ENCODE measurements around the gene SLC35E4.
"Not testable (repeated sequence)": the region's sequence is repeated elsewhere in the genome, so short reads cannot be mapped to it uniquely, and the experiment has no call there.

SLC35E4 gene, protein sequence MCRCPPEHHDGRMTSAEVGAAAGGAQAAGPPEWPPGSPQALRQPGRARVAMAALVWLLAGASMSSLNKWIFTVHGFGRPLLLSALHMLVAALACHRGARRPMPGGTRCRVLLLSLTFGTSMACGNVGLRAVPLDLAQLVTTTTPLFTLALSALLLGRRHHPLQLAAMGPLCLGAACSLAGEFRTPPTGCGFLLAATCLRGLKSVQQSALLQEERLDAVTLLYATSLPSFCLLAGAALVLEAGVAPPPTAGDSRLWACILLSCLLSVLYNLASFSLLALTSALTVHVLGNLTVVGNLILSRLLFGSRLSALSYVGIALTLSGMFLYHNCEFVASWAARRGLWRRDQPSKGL

DNA sequence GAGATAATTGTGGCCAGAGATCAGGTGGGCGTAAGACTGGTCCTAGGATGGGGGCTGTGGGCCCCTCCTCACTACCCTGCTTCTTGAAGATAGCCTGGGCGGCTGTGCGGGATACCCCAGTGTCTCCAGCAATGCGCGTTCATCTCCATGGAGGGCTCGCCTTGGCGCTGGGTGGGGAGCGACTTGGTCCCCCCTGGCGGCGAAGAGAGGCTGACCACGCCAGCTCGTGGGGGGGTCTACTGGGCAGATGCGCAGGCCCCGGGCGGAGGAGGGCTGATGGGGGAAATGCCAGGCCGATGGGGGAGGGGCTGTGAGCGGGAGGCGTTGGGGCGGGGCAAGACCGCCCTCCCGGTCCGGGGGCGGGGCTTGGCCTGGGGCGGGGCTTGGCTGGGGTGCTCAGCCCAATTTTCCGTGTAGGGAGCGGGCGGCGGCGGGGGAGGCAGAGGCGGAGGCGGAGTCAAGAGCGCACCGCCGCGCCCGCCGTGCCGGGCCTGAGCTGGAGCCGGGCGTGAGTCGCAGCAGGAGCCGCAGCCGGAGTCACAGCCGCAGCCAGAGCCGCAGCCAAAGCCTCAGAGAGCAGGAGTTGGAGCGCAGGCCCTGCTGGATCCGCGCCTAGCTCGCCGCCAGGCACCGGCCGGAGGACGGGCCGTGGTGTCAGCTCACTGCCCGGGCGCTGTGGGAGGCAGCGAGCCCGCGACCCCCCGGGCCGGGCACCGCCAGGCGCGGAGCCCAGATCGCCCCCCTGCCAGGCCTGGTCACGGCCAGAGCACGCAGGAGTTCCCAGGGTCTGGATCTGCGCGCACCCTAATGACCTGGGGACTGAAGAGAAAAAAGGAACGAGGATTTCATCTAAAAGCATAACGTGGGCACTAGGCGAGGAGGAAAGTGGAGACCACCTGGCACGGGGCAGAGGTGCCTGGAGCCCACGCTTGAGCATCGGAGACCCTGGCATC, at the start of gene SLC35E4:
Gene SLC35E4, plus strand, starts transcription at position 509 of the 953 bp plus-strand sequence. CDS start 670 bp downstream, outside the sequence.
- TF ChIP-seq, protein P1, sequence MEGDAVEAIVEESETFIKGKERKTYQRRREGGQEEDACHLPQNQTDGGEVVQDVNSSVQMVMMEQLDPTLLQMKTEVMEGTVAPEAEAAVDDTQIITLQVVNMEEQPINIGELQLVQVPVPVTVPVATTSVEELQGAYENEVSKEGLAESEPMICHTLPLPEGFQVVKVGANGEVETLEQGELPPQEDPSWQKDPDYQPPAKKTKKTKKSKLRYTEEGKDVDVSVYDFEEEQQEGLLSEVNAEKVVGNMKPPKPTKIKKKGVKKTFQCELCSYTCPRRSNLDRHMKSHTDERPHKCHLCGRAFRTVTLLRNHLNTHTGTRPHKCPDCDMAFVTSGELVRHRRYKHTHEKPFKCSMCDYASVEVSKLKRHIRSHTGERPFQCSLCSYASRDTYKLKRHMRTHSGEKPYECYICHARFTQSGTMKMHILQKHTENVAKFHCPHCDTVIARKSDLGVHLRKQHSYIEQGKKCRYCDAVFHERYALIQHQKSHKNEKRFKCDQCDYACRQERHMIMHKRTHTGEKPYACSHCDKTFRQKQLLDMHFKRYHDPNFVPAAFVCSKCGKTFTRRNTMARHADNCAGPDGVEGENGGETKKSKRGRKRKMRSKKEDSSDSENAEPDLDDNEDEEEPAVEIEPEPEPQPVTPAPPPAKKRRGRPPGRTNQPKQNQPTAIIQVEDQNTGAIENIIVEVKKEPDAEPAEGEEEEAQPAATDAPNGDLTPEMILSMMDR (conservative IDR thresholded peaks at IDR 0.05; ENCODE audit: low read depth, low read length) = no peak
- DNase-seq (ENCODE audit: low read depth) = no peak
- peak within 1 kb of the TSS; percentile 64 for H3K4me3 ChIP-seq (ENCODE audit: low read length)

DNA sequence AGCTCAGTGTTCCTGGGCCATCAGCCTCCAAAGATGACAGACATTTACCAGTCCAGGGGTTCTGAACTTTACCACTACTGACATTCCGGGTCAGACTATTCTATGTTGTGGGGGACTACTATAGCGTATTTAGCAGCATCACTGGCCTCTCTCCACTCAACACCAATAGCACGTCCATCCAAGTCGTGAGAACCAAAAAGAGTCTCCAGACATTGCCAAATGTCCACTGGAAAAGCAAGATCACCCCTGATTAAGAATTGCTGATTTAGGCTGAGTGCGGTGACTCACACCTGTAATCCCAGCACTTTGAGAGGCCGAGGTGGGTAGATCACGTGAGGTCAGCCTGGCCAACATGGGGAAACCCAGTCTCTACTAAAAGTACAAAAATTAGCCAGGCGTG, 49.2 kb upstream of the SLC35E4 start:
- TF ChIP-seq, protein P1 (conservative IDR thresholded peaks at IDR 0.05; ENCODE audit: low read depth, low read length) = no peak
- DNase-seq (ENCODE audit: low read depth) = no peak
- H3K4me3 ChIP-seq (ENCODE audit: low read length) = no peak overlapping the region

DNA sequence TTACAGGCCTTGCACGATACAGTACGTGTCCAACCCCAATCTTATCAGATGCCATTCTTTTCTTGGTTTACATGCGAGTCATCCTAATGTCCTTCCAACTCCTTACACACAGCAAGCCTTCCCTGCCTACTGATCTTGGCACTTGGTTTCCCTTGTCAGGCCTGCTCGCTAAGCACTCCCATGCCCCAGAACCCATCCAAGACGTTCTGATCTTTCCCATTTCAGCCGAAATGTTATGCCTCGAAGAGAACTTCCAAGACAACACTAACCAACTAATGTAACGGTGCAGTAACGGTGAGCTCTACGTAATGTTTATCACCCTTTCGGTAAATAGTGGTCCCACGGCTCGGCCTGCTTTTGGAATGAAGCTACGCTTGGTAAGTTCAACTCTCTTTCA, 44.4 kb upstream of the SLC35E4 start:
- H3K4me3 ChIP-seq (ENCODE audit: low read length) = peak overlapping the region; percentile 84
- DNase-seq (ENCODE audit: low read depth) = no peak
- TF ChIP-seq, protein P1 (conservative IDR thresholded peaks at IDR 0.05; ENCODE audit: low read depth, low read length) = no peak

DNA sequence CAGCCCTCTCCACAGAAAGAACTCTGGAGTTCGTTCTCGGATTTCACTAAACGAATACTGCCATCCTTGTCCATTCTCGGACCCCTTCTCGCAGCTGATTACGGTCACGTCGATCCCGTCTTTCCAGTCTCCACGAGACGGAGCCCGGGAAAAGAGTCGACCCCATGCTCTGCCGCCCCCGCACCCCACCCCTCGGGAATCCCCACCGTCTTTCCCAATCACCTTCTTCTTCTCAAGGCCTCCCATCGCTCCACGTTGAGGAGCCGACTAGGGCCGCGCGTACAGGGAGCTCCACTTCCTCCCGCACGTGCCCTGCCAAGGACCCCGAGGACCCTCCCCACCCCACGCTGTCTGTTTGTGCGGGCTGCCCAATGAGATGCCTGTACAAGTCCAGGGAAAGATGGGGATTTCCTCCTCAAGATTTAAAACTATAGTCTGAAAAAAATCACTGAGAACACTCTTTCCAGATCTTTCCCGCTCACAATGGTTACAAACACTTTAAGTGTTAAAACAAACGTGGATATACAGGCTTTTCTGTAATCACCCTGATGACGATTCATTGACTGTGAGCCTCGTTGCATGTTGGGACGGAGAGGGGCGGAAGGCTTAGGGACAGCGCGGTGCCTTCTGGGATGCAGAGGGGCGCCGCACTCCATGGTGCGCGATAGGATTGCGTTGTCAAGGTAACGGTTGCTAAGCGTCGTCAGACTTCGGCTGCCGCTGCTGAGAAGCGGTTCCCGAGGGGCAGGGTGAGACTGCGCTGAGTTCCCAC, 43.8 kb upstream of the SLC35E4 start, which contains the start of gene PES1:
Gene PES1, minus strand, starts transcription at position 323 of the 772 bp plus-strand sequence. Its CDS starts 77 bp downstream, at position 246.
- peak; percentile 97 for DNase-seq (ENCODE audit: low read depth)
- peak within 1 kb of the TSS; percentile 84 for H3K4me3 ChIP-seq (ENCODE audit: low read length)
- TF ChIP-seq, protein P1 (conservative IDR thresholded peaks at IDR 0.05; ENCODE audit: low read depth, low read length) = no peak

DNA sequence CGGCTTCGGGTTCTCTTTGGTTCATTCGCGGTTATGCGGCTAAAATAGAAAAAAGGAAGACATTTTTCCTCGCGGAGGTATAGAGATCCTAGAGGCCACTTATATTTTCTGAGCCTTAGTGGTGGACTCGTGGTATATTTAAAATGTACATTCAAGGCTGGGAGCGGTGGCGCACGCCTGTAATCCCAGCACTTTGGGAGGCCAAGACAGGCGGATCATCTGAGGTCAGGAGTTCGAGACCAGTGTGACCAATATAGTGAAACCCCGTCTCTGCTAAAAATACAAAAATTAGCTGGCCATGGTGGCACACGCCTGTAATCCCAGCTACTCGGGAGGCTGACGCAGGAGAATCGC, 43.2 kb upstream of the SLC35E4 start:
- DNase-seq (ENCODE audit: low read depth) = not testable (repeated sequence)
- peak overlapping the region; percentile 26 for H3K4me3 ChIP-seq (ENCODE audit: low read length)

DNA sequence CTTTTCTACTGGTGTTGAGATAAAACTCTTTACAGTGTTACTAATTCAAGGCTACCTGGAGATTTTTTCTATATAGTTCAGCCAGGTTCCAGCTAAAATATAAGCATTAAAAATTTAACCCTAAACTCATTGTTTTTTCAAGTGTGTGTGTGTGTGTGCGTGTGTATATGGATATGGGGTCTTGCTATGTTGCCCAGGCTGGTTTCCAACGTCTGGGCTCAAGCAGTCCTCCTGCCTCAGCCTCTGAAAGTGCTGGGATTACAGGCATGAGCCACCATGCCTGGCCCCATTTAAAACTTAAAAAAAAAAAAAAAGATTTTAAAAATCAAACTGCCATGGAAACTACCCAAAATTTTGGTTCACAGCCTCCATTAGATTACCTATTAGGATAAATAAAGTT, 39.4 kb upstream of the SLC35E4 start:
- no peak for DNase-seq (ENCODE audit: low read depth)
- no peak overlapping the region for H3K4me3 ChIP-seq (ENCODE audit: low read length)
- TF ChIP-seq, protein P1 (conservative IDR thresholded peaks at IDR 0.05; ENCODE audit: low read depth, low read length) = no peak

DNA sequence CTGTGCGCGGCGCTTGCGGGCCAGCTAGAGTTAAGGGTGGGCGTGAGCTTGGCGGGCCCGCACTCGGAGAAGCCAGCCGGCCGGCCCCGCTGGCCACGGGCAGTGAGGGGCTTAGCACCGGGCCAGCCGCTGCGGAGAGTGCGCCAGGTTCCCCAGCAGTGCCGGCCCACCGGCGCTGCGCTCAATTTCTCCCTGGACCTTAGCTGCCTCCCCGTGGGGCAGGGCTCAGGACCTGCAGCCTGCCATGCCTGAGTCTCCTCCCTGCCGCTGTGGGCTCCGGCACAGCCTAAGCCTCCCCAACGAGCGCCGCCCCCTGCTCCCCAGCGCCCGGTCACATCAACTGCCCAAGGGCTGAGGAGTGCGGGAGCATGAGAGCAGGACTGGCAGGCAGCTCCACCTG, 38.7 kb upstream of the SLC35E4 start:
- TF ChIP-seq, protein P1 (conservative IDR thresholded peaks at IDR 0.05; ENCODE audit: low read depth, low read length) = no peak
- DNase-seq (ENCODE audit: low read depth) = no peak
- H3K4me3 ChIP-seq (ENCODE audit: low read length) = no peak overlapping the region
